Naive thymus-derived CD4-positive, alpha-beta T cell (primary cell): Measurements from ENCODE around the gene RANBP1. TPM values are rescaled to one million over a fixed set of nuclear protein-coding genes. Genes with fewer than 3 reads are reported as not detected.

Source experiments
- ATAC-seq: fragments of 150-1000 bp; cut with Tn5 transposase; 2 replicates; pipeline ENCODE4 v1.10.0; 2021; ENCODE audit warnings: mild to moderate bottlenecking, moderate library complexity
- CTCF ChIA-PET: fragments of 350-600 bp; sonication (Branson Sonifier 250); formaldehyde crosslinking; loops from one replicate; lab custom pipeline; 2021; ENCODE audit warnings: antibody characterized with exemption; lab: Charles Lee
- POLR2A ChIA-PET: fragments of 350-600 bp; sonication (Branson Sonifier 250); formaldehyde crosslinking; loops from one replicate; lab custom pipeline; 2021; ENCODE audit warnings: antibody characterized with exemption, inconsistent platforms; lab: Charles Lee
- DNase-seq, 9 donors: peaks; one replicate each; pipeline versions ENCODE4 v3.0.0 to v3.0.0-alpha.2; 2020 to 2022; ENCODE audit warnings: mixed read lengths in 1 of 9
- H3K27ac ChIP-seq: one replicate; pipeline ENCODE4 v1.7.0; 2013; ENCODE audit warnings: mild to moderate bottlenecking, low read depth, low read length, moderate library complexity
- H3K27me3 ChIP-seq, 2 donors: one replicate each; pipeline ENCODE4 v1.7.0; 2013; ENCODE audit warnings: low read length in 2 of 2, mild to moderate bottlenecking in 2 of 2, moderate library complexity in 2 of 2; ENCODE audit not compliant: control insufficient read depth in 2 of 2, insufficient read depth in 2 of 2
- H3K36me3 ChIP-seq, 3 experiments: 1 replicate in 2 of 3; 2 replicates in 1 of 3; pipeline ENCODE4 v1.7.0; 2013; ENCODE audit warnings: low read length in 3 of 3, mild to moderate bottlenecking in 3 of 3, moderate library complexity in 1 of 3; ENCODE audit not compliant: insufficient read depth in 3 of 3, control insufficient read depth in 2 of 3
- H3K4me1 ChIP-seq, 2 donors: one replicate each; pipeline ENCODE4 v1.7.0; 2013; ENCODE audit warnings: low read length in 2 of 2, mild to moderate bottlenecking in 2 of 2, moderate library complexity in 1 of 2; ENCODE audit not compliant: control insufficient read depth in 2 of 2, insufficient read depth in 2 of 2
- H3K4me3 ChIP-seq: 2 replicates; pipeline ENCODE4 v1.7.0; 2013; ENCODE audit warnings: mild to moderate bottlenecking, low read length
- H3K9me3 ChIP-seq, 3 experiments: 1 replicate in 2 of 3; 2 replicates in 1 of 3; pipeline ENCODE4 v1.7.0; 2013; ENCODE audit warnings: low read length in 3 of 3; ENCODE audit not compliant: control insufficient read depth in 2 of 3
- H3K27ac Mint-ChIP-seq, 9 donors: one replicate each; pipeline ENCODE4 v1.8.0; 2020 to 2022; ENCODE audit warnings: mixed read lengths in 9 of 9, mild to moderate bottlenecking in 8 of 9, moderate library complexity in 5 of 9, inconsistent platforms in 2 of 9
- H3K27me3 Mint-ChIP-seq, 5 donors: one replicate each; pipeline ENCODE4 v1.8.0; 2021 to 2022; ENCODE audit warnings: mixed read lengths in 5 of 5, mild to moderate bottlenecking in 1 of 5
- H3K36me3 Mint-ChIP-seq, 5 donors: one replicate each; pipeline ENCODE4 v1.8.0; 2020 to 2022; ENCODE audit warnings: mixed read lengths in 5 of 5, mild to moderate bottlenecking in 3 of 5, inconsistent platforms in 1 of 5
- H3K4me1 Mint-ChIP-seq, 7 donors: one replicate each; pipeline ENCODE4 v1.8.0; 2020 to 2022; ENCODE audit warnings: mixed read lengths in 7 of 7, mild to moderate bottlenecking in 3 of 7, inconsistent platforms in 1 of 7
- H3K4me3 Mint-ChIP-seq, 10 donors: one replicate each; pipeline ENCODE4 v1.8.0; 2020 to 2022; ENCODE audit warnings: mild to moderate bottlenecking in 10 of 10, mixed read lengths in 10 of 10, moderate library complexity in 6 of 10, inconsistent platforms in 2 of 10
- H3K9me3 Mint-ChIP-seq, 11 donors: one replicate each; pipeline ENCODE4 v1.8.0; 2020 to 2022; ENCODE audit warnings: mixed read lengths in 11 of 11, mild to moderate bottlenecking in 4 of 11, inconsistent platforms in 1 of 11, moderate library complexity in 1 of 11
- intact Hi-C, 2 donors: fragments of 100-400 bp; cut with micrococcal nuclease; formaldehyde crosslinking; loops; one replicate each; pipeline ENCODE4 v1.15.1; 2023
- polyA plus RNA-seq, 2 donors: library from polyadenylated mRNA; unstranded; fragments of 300-500 nt; fragmentation: Illumina TruSeq; gene quantifications; one replicate each; pipeline ENCODE4 v1.2.3, GENCODE V29; 2021
- total RNA-seq, 6 experiments: library from RNA in 5 of 6; stranded (reverse) in 5 of 6; gene quantifications; 1 replicate in 5 of 6; 2 replicates in 1 of 6; pipeline ENCODE4 v1.2.3 and lab custom pipeline; 2021 to 2026

The RANBP1 gene
- total and polyA plus RNA-seq, 7 experiments from 2014 or later, result 50.4 to 224 (median 75.5) TPM

DNA sequence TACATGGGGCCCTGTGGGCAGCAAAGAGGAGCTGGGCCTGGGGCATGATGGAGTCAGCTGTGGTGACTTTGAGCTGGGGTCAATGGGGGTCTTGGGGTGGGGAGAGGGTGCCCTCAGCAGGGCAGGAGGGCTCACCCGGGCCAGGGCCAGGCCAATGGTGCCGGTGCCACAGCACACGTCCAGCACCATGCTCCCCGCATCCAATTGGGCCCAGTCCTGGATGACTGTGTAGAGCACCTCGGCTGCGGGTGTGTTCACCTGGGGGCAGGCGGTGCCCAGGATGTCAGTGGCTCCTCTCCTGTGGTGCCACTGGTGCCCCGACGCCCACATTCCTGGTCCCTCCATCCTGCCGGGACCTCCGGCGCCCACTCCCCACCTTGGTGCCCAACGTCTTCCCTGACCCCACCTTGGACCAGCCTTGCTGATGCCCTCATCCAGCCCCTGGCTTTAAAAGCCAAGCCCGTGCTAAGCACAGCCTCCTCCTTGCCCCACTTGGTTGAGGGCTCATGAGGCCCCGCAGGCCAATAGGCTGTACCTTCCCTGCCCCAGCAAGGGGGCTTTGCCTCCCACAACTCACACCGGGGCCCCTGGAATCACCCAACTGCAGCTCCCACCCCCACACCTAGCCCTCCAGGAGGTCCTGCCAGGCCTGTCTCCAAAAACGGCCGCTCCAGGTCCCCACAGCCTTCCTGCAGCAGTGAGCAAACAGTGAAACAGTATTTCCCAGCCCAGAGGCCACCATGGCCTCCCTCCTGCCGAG is 2.2 kb upstream of the RANBP1 start:
- no peak for DNase-seq
- Mint-ChIP-seq H3K9me3 (no peaks in the 10 kb centered on the region), H3K27ac (peak overlapping the region in 5 of 9 donors; percentile 36 to 60 (median 53)), H3K4me3 (peak overlapping the region in 1 of 10 donors; percentile 38), H3K36me3 (peaks cover 0 to 21% (median 0%) of the 10 kb centered on the region in 5 donors), H3K27me3 (peaks cover 0 to 2% (median 0%) of the 10 kb centered on the region in 5 donors), H3K4me1 (peaks cover 16 to 40% (median 23%) of the 10 kb centered on the region in 7 donors)
- peaks cover 0 to 69% (median 5%) of the 10 kb centered on the region in 3 experiments for H3K36me3 ChIP-seq
- ChIA-PET CTCF (no interaction called here), POLR2A (interaction anchor here (0.7 kb wide), 1 partner anchor 128 kb away, joined by 4 read pairs; no protein-coding TSS in a partner anchor)
- H3K27ac ChIP-seq, result no peak overlapping the region
- H3K4me3 ChIP-seq, result no peak overlapping the region
- intact Hi-C loops, result loop anchor here in 1 of 2 donors (10.0 kb wide), 1 partner anchor 969 kb away; the partner anchor contains the start of gene ESS2
- no peak for ATAC-seq
- H3K4me1 ChIP-seq, result peaks cover 19 to 27% of the 10 kb centered on the region in 2 donors
- H3K9me3 ChIP-seq, result no peaks in the 10 kb centered on the region
- H3K27me3 ChIP-seq, result no peaks in the 10 kb centered on the region

DNA sequence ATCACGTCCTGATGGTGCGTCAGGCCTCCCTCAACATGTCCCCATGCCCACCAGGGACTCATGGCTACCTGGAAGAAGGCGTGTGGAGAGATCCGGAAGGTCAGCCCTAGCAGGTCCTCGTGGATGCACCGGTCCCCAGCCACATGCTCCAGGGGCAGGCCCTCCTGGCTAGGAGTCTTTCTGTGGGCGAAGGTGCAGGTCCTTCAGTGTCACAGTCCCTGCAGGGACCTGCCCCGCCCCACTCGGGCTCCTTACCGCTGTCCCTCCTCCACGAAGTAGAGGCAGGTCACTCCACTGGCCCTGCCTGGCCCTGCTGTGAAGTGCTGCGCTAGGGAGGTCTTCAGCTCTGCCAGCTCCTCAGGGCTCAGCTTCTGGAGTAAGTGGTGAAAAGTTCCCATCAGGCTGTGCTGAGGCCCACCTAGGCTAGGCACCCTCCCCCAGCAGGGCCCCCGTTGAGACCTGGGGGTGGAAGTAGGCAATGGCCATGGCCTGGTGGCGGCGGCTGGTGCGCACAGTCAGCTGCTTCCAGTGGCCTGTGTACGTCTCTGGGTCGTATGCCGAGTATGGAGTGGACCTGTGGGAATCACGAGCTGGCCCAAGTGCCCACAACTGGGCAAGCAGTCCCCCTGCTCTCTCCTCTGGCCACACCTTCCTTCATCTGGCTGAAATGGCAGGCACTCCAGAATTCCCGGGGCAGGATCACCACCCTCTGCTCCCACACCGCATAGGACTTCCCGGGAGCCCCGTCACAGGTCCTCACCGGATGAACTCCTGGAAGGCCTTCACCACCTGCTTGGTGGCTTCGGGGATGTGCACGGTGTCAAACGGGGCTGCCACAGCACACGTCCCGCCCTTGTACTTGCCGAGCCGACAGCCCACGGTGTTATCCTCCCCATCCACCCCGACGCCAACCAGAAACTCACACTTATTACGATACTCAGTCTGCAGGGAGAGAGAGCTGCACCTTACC is 1.1 kb upstream of the RANBP1 start:
- peaks cover 23 to 28% of the 10 kb centered on the region in 2 donors for H3K4me1 ChIP-seq

DNA sequence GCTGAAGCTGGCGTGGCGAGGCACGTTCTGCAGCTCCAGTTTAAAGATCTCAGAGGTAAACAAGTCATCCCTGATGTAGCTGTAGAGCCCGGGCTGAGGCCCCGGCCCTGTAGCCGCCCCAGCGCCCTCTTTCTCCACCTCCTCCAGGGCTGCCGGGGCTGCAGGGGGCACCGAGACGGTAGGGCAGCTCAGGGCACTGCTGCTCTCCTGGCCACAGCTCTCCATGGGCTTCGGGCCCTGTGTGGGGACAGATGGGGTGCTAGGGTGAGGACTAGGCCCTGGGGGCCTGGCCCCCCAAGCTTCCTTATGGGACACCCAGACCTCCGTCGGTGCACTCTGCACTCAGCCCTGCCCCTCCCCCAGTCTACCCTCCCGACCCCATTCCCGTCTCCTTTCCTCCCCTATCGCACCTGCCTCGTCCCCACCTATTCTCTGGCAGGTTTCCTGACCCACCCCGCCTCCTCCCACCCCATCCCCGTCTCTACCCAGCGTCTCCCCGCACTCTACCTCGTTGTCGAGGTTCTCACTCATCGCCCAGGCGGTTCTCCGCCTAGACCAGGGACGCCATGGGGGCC is 559 bp downstream of the RANBP1 start:
- peak overlapping the region; percentile 72 to 98 (median 90) for H3K4me3 Mint-ChIP-seq
- POLR2A ChIA-PET, result interaction anchor here (0.6 to 4.2 kb wide), 10 partner anchors 10 to 174 kb away, joined by 3 to 29 read pairs (median 4); partner anchors contain the start of genes COMT, TANGO2, TXNRD2 and ZDHHC8

More for the DNA sequence above, 1.1 kb upstream of the RANBP1 start:
- ChIA-PET CTCF (interaction anchor here (0.9 kb wide), 1 partner anchor 29 kb away, joined by 3 read pairs; no protein-coding TSS in a partner anchor), POLR2A (interaction anchor here (0.8 to 1.5 kb wide), 4 partner anchors 14 to 128 kb away, joined by 3 to 4 read pairs (median 3); partner anchors contain the start of gene ZDHHC8)
- Histone ChIP-seq H3K9me3 (no peaks in the 10 kb centered on the region), H3K27ac (peak overlapping the region; percentile 96), H3K4me3 (no peak overlapping the region), H3K27me3 (no peaks in the 10 kb centered on the region), H3K36me3 (peaks cover 6 to 67% (median 8%) of the 10 kb centered on the region in 3 experiments)
- Mint-ChIP-seq H3K27ac (peak overlapping the region in 6 of 9 donors; percentile 51 to 86 (median 78)), H3K4me1 (peaks cover 23 to 48% (median 31%) of the 10 kb centered on the region in 7 donors), H3K27me3 (peaks cover 0 to 2% (median 0%) of the 10 kb centered on the region in 5 donors), H3K4me3 (peak overlapping the region; percentile 41 to 92 (median 64)), H3K9me3 (no peaks in the 10 kb centered on the region), H3K36me3 (peaks cover 0 to 23% (median 0%) of the 10 kb centered on the region in 5 donors)
- no peak for DNase-seq
- ATAC-seq, result no peak
- intact Hi-C loops, result loop anchor here (5.0 to 10.0 kb wide), 3 partner anchors 93 to 970 kb away; partner anchors contain the start of gene ESS2 (in 1 of the 2)

DNA sequence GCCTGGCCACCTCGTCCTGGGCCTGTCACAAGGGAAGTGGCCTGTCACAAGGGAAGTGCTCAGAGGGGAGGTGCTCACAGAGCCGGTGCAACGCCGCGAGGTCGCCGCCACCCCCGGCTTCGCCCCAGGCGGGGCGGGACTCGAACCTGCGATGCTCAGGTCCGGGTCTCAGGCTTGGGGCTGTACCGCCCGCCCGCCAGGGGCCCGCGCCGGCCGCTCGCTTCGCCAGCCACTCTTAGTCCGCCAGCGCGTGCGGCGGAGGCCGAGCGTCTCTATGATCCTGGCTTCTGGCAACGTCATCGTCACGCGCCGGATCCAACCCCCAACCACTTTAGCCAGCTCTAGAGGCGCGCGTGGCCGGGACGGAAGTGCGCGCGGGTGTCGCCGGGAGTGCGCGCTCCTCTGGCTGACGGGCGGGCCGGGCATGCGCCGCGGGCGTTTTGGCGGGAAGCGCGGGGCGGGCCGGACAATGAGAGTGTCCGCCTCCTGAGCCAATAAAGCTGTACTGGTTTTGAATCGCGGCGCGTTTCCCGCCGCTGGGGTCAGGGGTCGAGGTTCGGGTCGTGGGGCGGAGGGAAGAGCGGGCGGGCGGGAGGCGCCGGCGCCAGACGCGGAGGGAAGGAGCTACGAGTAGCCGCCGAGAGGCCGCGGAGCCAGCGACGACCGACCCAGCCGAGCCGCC is 1.2 kb downstream of the RANBP1 start, which contains the start of gene TRMT2A:
TRMT2A (minus strand) TSS at position 276 of the 682 bp plus-strand sequence. CDS start 320 bp downstream, outside the sequence.
- peaks cover 0 to 2% (median 0%) of the 10 kb centered on the region in 5 donors for H3K27me3 Mint-ChIP-seq
- H3K36me3 Mint-ChIP-seq, result peaks cover 0 to 19% (median 0%) of the 10 kb centered on the region in 5 donors
- ChIA-PET POLR2A (interaction anchor here (0.6 to 4.2 kb wide), 8 partner anchors 10 to 638 kb away, joined by 3 to 29 read pairs (median 5); partner anchors contain the start of genes CDC45, COMT, TANGO2 and TXNRD2), CTCF (interaction anchor here (1.1 kb wide), 1 partner anchor 13 kb away, joined by 3 read pairs; no protein-coding TSS in a partner anchor)
- intact Hi-C loops, result loop anchor here (1.0 to 10.0 kb wide), 18 partner anchors 14 to 972 kb away; partner anchors contain the start of genes DGCR8 (in 2 of the 2), MED15 (in 2 of the 2), ZDHHC8 (in 2 of the 2) and ARVCF (in 1 of the 2)
- Histone ChIP-seq H3K36me3 (peaks cover 12 to 68% (median 17%) of the 10 kb centered on the region in 3 experiments), H3K4me1 (peaks cover 23 to 24% of the 10 kb centered on the region in 2 donors), H3K9me3 (no peaks in the 10 kb centered on the region), H3K27me3 (no peaks in the 10 kb centered on the region), H3K27ac (peak within 1 kb of the TSS; percentile 96), H3K4me3 (peak within 1 kb of the TSS; percentile 96)
- peak within 1 kb of the TSS; percentile 80 to 97 (median 95) for H3K27ac Mint-ChIP-seq
- peaks cover 20 to 48% (median 39%) of the 10 kb centered on the region in 7 donors for H3K4me1 Mint-ChIP-seq
- ATAC-seq, result peak; percentile 93
- H3K9me3 Mint-ChIP-seq, result no peaks in the 10 kb centered on the region
- DNase-seq, result peak; percentile 93 to 98 (median 97)
- H3K4me3 Mint-ChIP-seq, result peak within 1 kb of the TSS; percentile 72 to 98 (median 90)

More for the DNA sequence above, 559 bp downstream of the RANBP1 start:
- Mint-ChIP-seq H3K9me3 (no peaks in the 10 kb centered on the region), H3K27me3 (peaks cover 0 to 2% (median 0%) of the 10 kb centered on the region in 5 donors), H3K4me1 (peaks cover 21 to 44% (median 39%) of the 10 kb centered on the region in 7 donors), H3K36me3 (peaks cover 0 to 21% (median 0%) of the 10 kb centered on the region in 5 donors), H3K27ac (peak overlapping the region; percentile 80 to 97 (median 95))
- CTCF ChIA-PET, result interaction anchor here (1.1 kb wide), 1 partner anchor 13 kb away, joined by 3 read pairs; no protein-coding TSS in a partner anchor
- intact Hi-C loops, result loop anchor here (2.0 to 10.0 kb wide), 8 partner anchors 16 to 972 kb away; partner anchors contain the start of genes CRKL (in 1 of the 2), ESS2 (in 1 of the 2), MED15 (in 1 of the 2) and PI4KA (in 1 of the 2)
- Histone ChIP-seq H3K9me3 (no peaks in the 10 kb centered on the region), H3K36me3 (peaks cover 12 to 68% (median 13%) of the 10 kb centered on the region in 3 experiments), H3K27me3 (no peaks in the 10 kb centered on the region), H3K4me3 (peak overlapping the region; percentile 96), H3K4me1 (peaks cover 23 to 28% of the 10 kb centered on the region in 2 donors), H3K27ac (peak overlapping the region; percentile 96)
- no peak for DNase-seq
- ATAC-seq, result no peak
